Cardiac fibroblast (primary cell): ENCODE data around the gene MAP4.

Source experiments
- DNase-seq, 2 donors: peaks; one replicate each; pipeline versions ENCODE4 v3.0.0 to v3.0.0-alpha.2; 2010; ENCODE audit warnings: low read depth in 2 of 2
- H3K4me3 ChIP-seq, 2 donors: replicated peaks in 1 of 2; 1 replicate in 1 of 2; 2 replicates in 1 of 2; pipeline ENCODE4 v1.5.1; 2011; ENCODE audit warnings: low read depth in 2 of 2, low read length in 2 of 2, mild to moderate bottlenecking in 2 of 2, moderate library complexity in 1 of 2
- TF ChIP-seq, protein P1 (sequence below): IDR thresholded peaks from one replicate; pipeline ENCODE4 v1.5.1; 2011; ENCODE audit warnings: low read depth, mild to moderate bottlenecking, low read length, inconsistent platforms

Gene MAP4

GRCh38 chr3:47863391-47864128 lies 152.7 kb downstream of the MAP4 start:
- no peak overlapping the region for H3K4me3 ChIP-seq
- TF ChIP-seq, protein P1, sequence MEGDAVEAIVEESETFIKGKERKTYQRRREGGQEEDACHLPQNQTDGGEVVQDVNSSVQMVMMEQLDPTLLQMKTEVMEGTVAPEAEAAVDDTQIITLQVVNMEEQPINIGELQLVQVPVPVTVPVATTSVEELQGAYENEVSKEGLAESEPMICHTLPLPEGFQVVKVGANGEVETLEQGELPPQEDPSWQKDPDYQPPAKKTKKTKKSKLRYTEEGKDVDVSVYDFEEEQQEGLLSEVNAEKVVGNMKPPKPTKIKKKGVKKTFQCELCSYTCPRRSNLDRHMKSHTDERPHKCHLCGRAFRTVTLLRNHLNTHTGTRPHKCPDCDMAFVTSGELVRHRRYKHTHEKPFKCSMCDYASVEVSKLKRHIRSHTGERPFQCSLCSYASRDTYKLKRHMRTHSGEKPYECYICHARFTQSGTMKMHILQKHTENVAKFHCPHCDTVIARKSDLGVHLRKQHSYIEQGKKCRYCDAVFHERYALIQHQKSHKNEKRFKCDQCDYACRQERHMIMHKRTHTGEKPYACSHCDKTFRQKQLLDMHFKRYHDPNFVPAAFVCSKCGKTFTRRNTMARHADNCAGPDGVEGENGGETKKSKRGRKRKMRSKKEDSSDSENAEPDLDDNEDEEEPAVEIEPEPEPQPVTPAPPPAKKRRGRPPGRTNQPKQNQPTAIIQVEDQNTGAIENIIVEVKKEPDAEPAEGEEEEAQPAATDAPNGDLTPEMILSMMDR = no peak
- no peak for DNase-seq

GRCh38 chr3:47859956-47860605 lies 156.1 kb downstream of the MAP4 start:
- H3K4me3 ChIP-seq = no peak overlapping the region
- TF ChIP-seq, protein P1 = no peak
- DNase-seq = no peak

GRCh38 chr3:47857151-47857550 lies 159.1 kb downstream of the MAP4 start:
- no peak for DNase-seq
- TF ChIP-seq, protein P1 = no peak
- no peak overlapping the region for H3K4me3 ChIP-seq

GRCh38 chr3:47856669-47857068 lies 159.5 kb downstream of the MAP4 start:
- DNase-seq = no peak
- H3K4me3 ChIP-seq = no peak overlapping the region
- TF ChIP-seq, protein P1 = no peak

- DNase-seq = no peak
- TF ChIP-seq, protein P1 = no peak
- H3K4me3 ChIP-seq = no peak overlapping the region
Measured at GRCh38 chr3:47855461-47856383, 160.5 kb downstream of the MAP4 start.

DNA sequence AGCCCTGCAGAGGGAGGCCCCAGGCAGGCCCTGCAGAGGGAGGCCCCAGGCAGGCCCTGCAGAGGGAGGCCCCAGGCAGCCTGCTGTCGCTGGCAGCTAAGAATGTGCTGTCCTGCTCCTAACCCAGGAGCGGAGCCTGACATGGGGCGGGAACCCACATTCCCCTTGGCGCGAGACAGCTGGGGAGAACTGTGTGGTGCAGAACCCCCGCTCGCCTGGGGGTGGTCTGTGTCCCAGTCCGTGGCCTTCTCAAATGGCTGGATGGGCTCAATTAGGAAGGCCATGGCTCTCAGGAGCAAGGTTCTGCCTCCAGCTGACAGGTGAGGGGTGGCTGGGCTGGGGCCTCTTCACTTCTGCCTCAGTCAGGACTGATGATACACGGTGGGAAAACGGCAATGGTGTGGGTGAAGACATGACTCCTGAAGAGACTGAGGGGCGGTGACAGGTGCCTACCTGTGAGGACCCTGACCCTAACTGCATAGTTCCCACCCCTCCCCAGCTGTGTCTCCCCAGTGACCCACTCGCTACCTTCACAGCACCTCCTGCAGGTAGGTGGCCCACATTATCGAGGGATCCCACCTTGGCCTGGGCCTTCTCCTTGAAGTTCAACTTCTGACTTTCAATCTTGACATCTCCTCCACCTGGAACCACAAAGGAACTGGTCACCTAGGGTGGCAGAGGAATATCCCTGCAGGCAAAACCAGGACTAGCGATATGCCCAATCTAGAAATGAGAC lies 161.3 kb downstream of the MAP4 start:
- H3K4me3 ChIP-seq = no peak overlapping the region
- TF ChIP-seq, protein P1 = no peak
- no peak for DNase-seq
